Tracheal epithelial cell (primary cell): ENCODE results near the gene ERCC4. TPM values are rescaled to one million over a fixed set of nuclear protein-coding genes. Genes with fewer than 3 reads are reported as not detected.

Source experiments
- total RNA-seq: library from RNA; depleted of rRNA; stranded (reverse); fragments of >200 nt; gene quantifications from 2 replicates; pipeline ENCODE4 v1.2.1, GENCODE V29; 2014

ERCC4 gene
- 5.3 and 6.8 TPM in 2 replicates for total RNA-seq

GRCh38 chr16:13919683-13920509 lies at the start of gene ERCC4:
Gene ERCC4 (plus strand): TSS chr16:13920154. CDS start chr16:13920166, 12 bp downstream.

Other genes with a start within 250 kb of the ERCC4 start
- gene MRTFB, start 151.2 kb downstream of the ERCC4 start, total RNA-seq = 7.5 and 8.4 TPM in 2 replicates